OCI-M2 (cell line): ENCODE data around the gene GMDS.

Experiments
- DNase-seq: peaks from one replicate; lab custom pipeline; 2025; ENCODE audit not compliant: unreplicated experiment; lab: John Stamatoyannopoulos, UW

The GMDS gene

DNA sequence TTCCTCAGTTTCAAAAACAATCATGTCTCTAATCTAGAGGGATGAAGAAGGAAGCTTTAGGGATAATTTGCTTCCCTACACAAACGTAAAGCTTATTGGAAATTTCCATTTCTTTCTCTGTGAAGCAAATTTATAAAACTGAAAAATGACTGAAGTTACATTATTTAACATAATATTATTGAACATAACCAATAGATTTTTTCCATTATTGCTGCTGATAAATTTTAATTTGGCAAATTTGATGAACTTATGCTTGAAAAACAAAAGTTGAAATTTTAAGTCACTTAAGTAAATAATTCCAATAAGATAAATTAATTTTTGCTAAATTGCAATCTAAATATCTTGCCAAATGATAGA is 140.9 kb downstream of the GMDS start:
- no peak for DNase-seq

DNA sequence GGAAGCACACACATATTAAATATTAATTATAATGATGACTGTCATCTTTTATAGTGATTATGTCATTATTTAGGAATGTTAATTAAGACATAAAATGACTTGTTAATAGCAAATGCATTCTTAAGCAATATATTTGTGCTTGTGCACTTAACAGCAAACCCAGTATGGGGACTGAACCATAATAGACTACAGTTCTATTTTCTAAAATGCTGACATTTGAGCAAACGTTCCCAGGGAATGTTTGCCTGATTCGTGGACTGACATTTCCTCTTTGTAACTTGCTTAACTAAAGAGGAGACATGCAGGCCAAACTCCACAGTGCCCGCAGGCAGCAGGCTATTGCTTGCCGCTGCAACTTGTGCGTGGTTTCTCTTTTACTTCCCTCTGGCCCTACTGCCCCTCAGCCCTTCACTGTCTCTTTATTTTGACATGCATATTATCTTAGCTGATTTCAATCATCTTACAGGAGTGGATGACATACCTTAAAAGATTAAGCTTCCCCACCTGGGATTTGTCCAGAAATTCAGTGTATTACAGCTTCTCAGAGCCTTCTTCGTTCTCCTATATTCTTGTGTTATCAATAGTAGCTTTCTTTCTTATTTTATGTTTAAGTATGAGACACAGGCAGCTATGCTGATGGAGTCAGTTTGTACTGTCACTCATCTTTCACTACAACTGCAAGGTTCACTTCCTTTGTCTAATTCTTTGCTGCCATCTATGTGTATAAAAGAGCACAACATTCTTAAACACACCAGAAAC is 141.5 kb downstream of the GMDS start:
- DNase-seq = no peak

- DNase-seq = no peak
Observed at GRCh38 chr6:2102966-2103365, 142.4 kb downstream of the GMDS start.

DNA sequence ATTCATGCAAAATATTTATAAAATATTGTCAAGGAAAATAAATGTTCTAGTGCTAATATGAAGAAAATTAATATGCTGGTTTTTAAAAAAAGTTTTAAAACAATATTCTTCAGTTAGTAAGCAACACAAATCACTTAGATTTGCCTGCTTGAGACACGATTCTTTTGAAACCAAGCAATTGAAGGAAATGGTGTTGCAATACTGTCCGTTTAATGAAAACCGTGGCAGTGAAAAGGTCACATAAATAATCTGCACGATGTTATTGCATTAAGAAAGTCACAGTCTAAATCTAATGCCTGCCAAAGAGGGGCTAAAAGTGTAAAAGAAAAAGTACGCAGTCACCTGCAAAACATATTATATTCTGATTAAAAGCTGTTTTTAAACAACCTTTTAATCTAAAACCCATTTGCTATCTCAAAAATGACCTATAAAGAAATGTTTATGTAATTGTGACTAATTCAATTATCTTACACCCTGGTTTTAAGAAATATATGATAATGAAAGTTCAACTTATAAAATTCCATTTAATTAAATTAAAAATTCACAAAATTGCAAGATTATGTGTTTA is 143.0 kb downstream of the GMDS start:
- no peak for DNase-seq

- no peak for DNase-seq
Observed at GRCh38 chr6:2101213-2101612, 144.2 kb downstream of the GMDS start.

DNA sequence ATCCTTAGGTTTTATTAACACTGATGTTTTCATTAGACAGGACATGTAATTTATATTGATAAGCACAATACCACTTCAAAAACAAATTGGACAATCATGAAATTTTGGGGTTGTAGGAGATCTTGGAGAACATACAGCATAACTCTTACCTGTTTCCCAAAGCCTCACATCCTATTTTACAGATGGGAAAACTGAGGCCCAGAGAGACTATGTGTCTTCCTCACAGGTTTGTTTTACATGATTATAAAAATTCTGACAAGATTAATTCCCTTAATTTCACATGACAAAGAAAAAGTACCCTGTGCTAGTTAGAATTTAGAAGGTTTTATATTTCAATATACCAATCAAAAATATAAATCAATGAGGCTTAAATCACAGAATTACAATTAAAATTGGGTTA is 145.5 kb downstream of the GMDS start:
- no peak for DNase-seq

DNA sequence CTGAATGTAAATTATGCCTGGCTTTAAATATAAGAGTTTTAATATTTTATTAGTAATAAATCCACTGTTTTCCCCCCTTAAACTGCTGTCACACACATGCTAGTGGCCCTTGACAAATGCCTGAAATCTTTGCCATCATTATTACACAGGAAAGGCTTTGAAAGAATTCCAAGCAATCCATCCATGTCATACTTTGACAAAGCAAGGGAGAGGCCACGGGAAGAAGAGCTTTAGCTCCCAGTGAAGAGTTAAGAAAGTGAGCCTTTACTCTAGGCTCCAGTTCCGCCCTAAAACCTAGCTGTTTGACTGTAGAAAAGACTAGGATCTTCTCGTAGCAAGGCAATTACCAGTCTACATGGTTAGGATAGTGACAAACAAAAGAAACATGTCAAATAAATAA is 147.9 kb downstream of the GMDS start:
- no peak for DNase-seq

- DNase-seq = no peak
Observed at GRCh38 chr6:2094642-2095041, 150.8 kb downstream of the GMDS start.

GRCh38 chr6:2086326-2086965 is 159.0 kb downstream of the GMDS start:
- DNase-seq = no peak

DNA sequence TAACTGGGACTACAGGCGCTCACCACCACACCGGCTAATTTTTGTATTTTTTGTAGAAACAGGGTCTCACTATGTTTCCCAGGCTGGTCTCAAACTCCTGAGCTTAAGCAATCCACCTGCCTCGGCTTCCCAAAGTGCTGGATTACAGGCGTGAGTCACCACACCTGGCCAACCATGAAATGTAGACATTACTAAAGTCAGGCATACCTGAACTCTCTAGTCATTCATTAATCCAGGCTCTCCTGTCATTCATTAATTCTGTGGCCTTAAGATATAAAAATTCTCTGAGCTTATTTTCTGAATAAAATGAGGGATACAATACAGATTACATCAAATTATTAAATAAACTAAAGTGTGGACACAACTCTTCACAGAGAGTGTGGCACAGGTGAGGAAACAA is 159.7 kb downstream of the GMDS start:
- DNase-seq = no peak

- DNase-seq = no peak
Observed at GRCh38 chr6:2081155-2082138, 164.0 kb downstream of the GMDS start.

GRCh38 chr6:2078888-2079287 is 166.5 kb downstream of the GMDS start:
- no peak for DNase-seq

GRCh38 chr6:2077826-2078225 is 167.6 kb downstream of the GMDS start:
- no peak for DNase-seq

- DNase-seq = no peak
Observed at GRCh38 chr6:2073476-2073875, 171.9 kb downstream of the GMDS start.

DNA sequence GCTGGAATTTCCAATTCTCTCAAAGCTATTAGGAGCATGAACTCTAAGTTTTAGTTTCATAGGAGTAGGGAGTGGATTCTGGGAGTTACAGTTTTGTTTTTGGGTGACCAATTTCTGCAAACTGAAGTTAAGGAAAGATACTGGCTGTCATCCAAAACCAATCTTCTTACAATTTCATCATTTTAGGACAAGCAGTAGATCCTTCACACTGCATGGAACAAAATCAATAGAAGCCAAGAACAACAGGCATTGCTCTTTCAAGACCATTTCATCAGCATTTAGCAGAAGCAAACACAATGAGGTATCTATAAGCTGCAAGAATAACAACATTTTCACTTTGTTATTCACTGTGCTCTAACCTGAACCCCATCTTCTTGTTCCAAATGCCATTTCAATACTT is 173.0 kb downstream of the GMDS start:
- no peak for DNase-seq

GRCh38 chr6:2063547-2063946 is 181.9 kb downstream of the GMDS start:
- no peak for DNase-seq

DNA sequence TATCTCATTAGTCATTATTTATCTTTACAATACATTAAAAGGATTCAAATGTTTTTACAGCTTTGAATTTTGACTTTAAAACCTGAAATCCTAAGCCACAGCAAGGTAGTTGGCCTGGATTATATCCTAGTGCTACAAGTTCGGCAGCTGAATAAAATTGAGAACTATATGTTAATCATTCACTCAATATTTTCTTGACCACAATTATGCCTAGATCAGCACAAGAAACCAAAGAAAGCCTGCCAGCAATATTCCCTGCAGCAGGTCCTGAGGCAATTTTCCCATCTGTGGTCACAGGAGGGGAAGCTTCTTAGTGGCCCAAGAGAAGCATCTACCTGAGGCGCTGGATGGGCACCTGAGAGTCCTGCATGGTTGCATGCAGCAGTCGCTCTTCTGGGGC is 183.5 kb downstream of the GMDS start:
- DNase-seq = no peak

GRCh38 chr6:2055911-2056310 is 189.5 kb downstream of the GMDS start:
- DNase-seq = no peak

GRCh38 chr6:2055143-2055542 is 190.3 kb downstream of the GMDS start:
- DNase-seq = no peak

DNA sequence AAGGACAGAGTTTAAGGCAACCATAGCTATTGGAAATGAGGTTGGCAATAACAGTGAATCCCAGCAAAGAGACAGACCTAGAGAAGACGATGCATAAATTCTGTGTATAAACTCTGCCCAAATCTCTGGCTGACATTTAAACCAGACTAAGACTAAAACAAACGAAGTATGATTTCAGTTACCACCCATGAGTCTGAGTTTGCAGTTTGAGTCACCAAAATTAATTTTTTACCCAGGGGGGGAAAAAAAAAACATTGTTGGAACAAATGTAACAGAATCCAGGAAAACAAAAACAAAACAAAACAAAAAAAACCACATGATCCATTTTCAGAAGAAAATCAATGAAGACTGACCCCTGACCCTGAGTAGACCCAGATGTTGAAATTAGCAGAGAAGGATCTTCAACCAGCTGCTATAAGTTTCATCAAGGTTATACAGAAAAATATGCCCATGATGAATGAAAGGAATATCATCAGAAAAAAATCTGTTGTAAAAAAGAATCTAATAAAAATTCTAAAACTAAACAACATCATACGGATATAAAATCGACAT is 190.8 kb downstream of the GMDS start:
- DNase-seq = no peak

GRCh38 chr6:2053691-2054090 is 191.7 kb downstream of the GMDS start:
- DNase-seq = no peak
